Measurements from ENCODE around the gene NOP16. TPM values are rescaled to one million over a fixed set of nuclear protein-coding genes. Genes with fewer than 3 reads are reported as not detected.
"Not testable (repeated sequence)": the region's sequence is repeated elsewhere in the genome, so short reads cannot be mapped to it uniquely, and the experiment has no call there.

The NOP16 gene
- total RNA-seq, 1 donor from 2014 or later: 27.2 TPM

GRCh38 chr5:176410486-176411180 lies 22.2 kb upstream of the NOP16 start:
- DNase-seq (ENCODE audit: extremely low read depth, low read depth, low spot score): no peak

- DNase-seq (ENCODE audit: extremely low read depth, low read depth, low spot score): no peak
Measured at GRCh38 chr5:176409765-176410164, 21.4 kb upstream of the NOP16 start.

- DNase-seq (ENCODE audit: extremely low read depth, low read depth, low spot score): no peak
Measured at GRCh38 chr5:176408590-176408989, 20.2 kb upstream of the NOP16 start.

GRCh38 chr5:176408252-176408573 lies 19.8 kb upstream of the NOP16 start:
- DNase-seq (ENCODE audit: extremely low read depth, low read depth, low spot score): not testable (repeated sequence)

GRCh38 chr5:176407456-176408251 lies 19.3 kb upstream of the NOP16 start:
- no peak for DNase-seq (ENCODE audit: extremely low read depth, low read depth, low spot score)

GRCh38 chr5:176406436-176407052 lies 18.1 kb upstream of the NOP16 start:
- DNase-seq (ENCODE audit: extremely low read depth, low read depth, low spot score): no peak

- DNase-seq (ENCODE audit: extremely low read depth, low read depth, low spot score): no peak
Measured at GRCh38 chr5:176405656-176406435, 17.4 kb upstream of the NOP16 start.

- no peak for DNase-seq (ENCODE audit: extremely low read depth, low read depth, low spot score)
Measured at GRCh38 chr5:176401281-176402205, 13.1 kb upstream of the NOP16 start.

GRCh38 chr5:176400382-176401156 lies 12.2 kb upstream of the NOP16 start:
- DNase-seq (ENCODE audit: extremely low read depth, low read depth, low spot score): no peak

- DNase-seq (ENCODE audit: extremely low read depth, low read depth, low spot score): no peak
Measured at GRCh38 chr5:176397736-176398420, 9.5 kb upstream of the NOP16 start.

GRCh38 chr5:176396330-176396729 lies 7.9 kb upstream of the NOP16 start:
- no peak for DNase-seq (ENCODE audit: extremely low read depth, low read depth, low spot score)

- DNase-seq (ENCODE audit: extremely low read depth, low read depth, low spot score): no peak
Measured at GRCh38 chr5:176394881-176395675, 6.7 kb upstream of the NOP16 start.

- no peak for DNase-seq (ENCODE audit: extremely low read depth, low read depth, low spot score)
Measured at GRCh38 chr5:176394096-176394495, 5.7 kb upstream of the NOP16 start.

- no peak for DNase-seq (ENCODE audit: extremely low read depth, low read depth, low spot score)
Measured at GRCh38 chr5:176392526-176392925, 4.1 kb upstream of the NOP16 start.

GRCh38 chr5:176391999-176392398 lies 3.6 kb upstream of the NOP16 start:
- no peak for DNase-seq (ENCODE audit: extremely low read depth, low read depth, low spot score)

GRCh38 chr5:176391479-176391878 lies 3.1 kb upstream of the NOP16 start:
- no peak for DNase-seq (ENCODE audit: extremely low read depth, low read depth, low spot score)

GRCh38 chr5:176389135-176390123 lies 1.0 kb upstream of the NOP16 start:
- peak; percentile 20 for DNase-seq (ENCODE audit: extremely low read depth, low read depth, low spot score)

All from glomerular endothelial cell (primary cell).